ENCODE data around the gene APEX2.

The APEX2 gene

GRCh38 chrX:55006827-55007621 is 6.9 kb downstream of the APEX2 start:
- Histone ChIP-seq H3K27me3 (ENCODE audit: control insufficient read depth, low read length) (no peaks in the 10 kb centered on the region), H3K36me3 (ENCODE audit: control insufficient read depth, low read length) (peaks cover 40% of the 10 kb centered on the region), H3K79me2 (ENCODE audit: control insufficient read depth, low read length) (peaks cover 6% of the 10 kb centered on the region), H3K4me1 (ENCODE audit: control insufficient read depth, low read length) (peaks cover 1% of the 10 kb centered on the region; the same call in 1 of the 2 replicates), H3F3A (ENCODE audit: control insufficient read depth, insufficient read depth) (no peaks in the 10 kb centered on the region), H3K27ac (ENCODE audit: low read depth, low read length) (no peak overlapping the region), H3K9me2 (replicated peaks; ENCODE audit: control insufficient read depth, low read length) (no peaks in the 10 kb centered on the region), H4K20me1 (ENCODE audit: control insufficient read depth, insufficient read depth, low read depth, low read length) (no peaks in the 10 kb centered on the region), H3K4me2 (ENCODE audit: low read length) (no peak overlapping the region), H3K4me3 (ENCODE audit: low read length) (no peak overlapping the region), H3K9me3 (ENCODE audit: control insufficient read depth, insufficient read depth, low read length) (no peaks in the 10 kb centered on the region)
- no peak for TF ChIP-seq CTCF (IDR thresholded peaks at IDR 0.05; ENCODE audit: low read depth, low read length, poor library complexity, severe bottlenecking)
- no peak for TF ChIP-seq EZH2phosphoT487 (IDR thresholded peaks at IDR 0.05; ENCODE audit: borderline replicate concordance, low read length)

- no peak overlapping the region for H3K4me3 ChIP-seq (ENCODE audit: low read length)
- no peaks in the 10 kb centered on the region for H3K4me1 ChIP-seq (ENCODE audit: control insufficient read depth, low read length)
- H4K20me1 ChIP-seq (ENCODE audit: control insufficient read depth, insufficient read depth, low read depth, low read length), result no peaks in the 10 kb centered on the region
- no peaks in the 10 kb centered on the region for H3K9me3 ChIP-seq (ENCODE audit: control insufficient read depth, insufficient read depth, low read length)
- H3F3A ChIP-seq (ENCODE audit: control insufficient read depth, insufficient read depth), result no peaks in the 10 kb centered on the region
- H3K36me3 ChIP-seq (ENCODE audit: control insufficient read depth, low read length), result peaks cover 33% of the 10 kb centered on the region
- H3K79me2 ChIP-seq (ENCODE audit: control insufficient read depth, low read length), result no peaks in the 10 kb centered on the region
- no peaks in the 10 kb centered on the region for H3K9me2 ChIP-seq (replicated peaks; ENCODE audit: control insufficient read depth, low read length)
- H3K4me2 ChIP-seq (ENCODE audit: low read length), result no peak overlapping the region
- H3K27ac ChIP-seq (ENCODE audit: low read depth, low read length), result no peak overlapping the region
- no peaks in the 10 kb centered on the region for H3K27me3 ChIP-seq (ENCODE audit: control insufficient read depth, low read length)
- TF ChIP-seq EZH2phosphoT487 (IDR thresholded peaks at IDR 0.05; ENCODE audit: borderline replicate concordance, low read length) (no peak), CTCF (IDR thresholded peaks at IDR 0.05; ENCODE audit: low read depth, low read length, poor library complexity, severe bottlenecking) (no peak)
Observed at GRCh38 chrX:55007656-55008055, 7.5 kb downstream of the APEX2 start.

GRCh38 chrX:55008571-55009358 is 8.6 kb downstream of the APEX2 start:
- H3K4me3 ChIP-seq (ENCODE audit: low read length), result no peak overlapping the region

More at GRCh38 chrX:55008571-55009358, 8.6 kb downstream of the APEX2 start:
- H3K27me3 ChIP-seq (ENCODE audit: control insufficient read depth, low read length), result no peaks in the 10 kb centered on the region
- TF ChIP-seq CTCF (IDR thresholded peaks at IDR 0.05; ENCODE audit: low read depth, low read length, poor library complexity, severe bottlenecking), result no peak
- TF ChIP-seq EZH2phosphoT487 (IDR thresholded peaks at IDR 0.05; ENCODE audit: borderline replicate concordance, low read length), result no peak
- no peak overlapping the region for H3K4me2 ChIP-seq (ENCODE audit: low read length)
- H3K4me1 ChIP-seq (ENCODE audit: control insufficient read depth, low read length), result no peaks in the 10 kb centered on the region
- H3F3A ChIP-seq (ENCODE audit: control insufficient read depth, insufficient read depth), result no peaks in the 10 kb centered on the region
- H3K79me2 ChIP-seq (ENCODE audit: control insufficient read depth, low read length), result no peaks in the 10 kb centered on the region
- H3K27ac ChIP-seq (ENCODE audit: low read depth, low read length), result no peak overlapping the region
- no peaks in the 10 kb centered on the region for H3K9me2 ChIP-seq (replicated peaks; ENCODE audit: control insufficient read depth, low read length)
- H3K9me3 ChIP-seq (ENCODE audit: control insufficient read depth, insufficient read depth, low read length), result no peaks in the 10 kb centered on the region
- no peaks in the 10 kb centered on the region for H4K20me1 ChIP-seq (ENCODE audit: control insufficient read depth, insufficient read depth, low read depth, low read length)
- peaks cover 22% of the 10 kb centered on the region for H3K36me3 ChIP-seq (ENCODE audit: control insufficient read depth, low read length)

All from DOHH2 (cell line).